Endothelial cell (in vitro differentiated cells): ENCODE measurements around the gene ZNF500. TPM values are rescaled to one million over a fixed set of nuclear protein-coding genes. Genes with fewer than 3 reads are reported as not detected.

Experiments used
- DNase-seq: peaks from one replicate; pipeline ENCODE4 v3.0.0; 2021; ENCODE audit warnings: low spot score
- H3K27ac Mint-ChIP-seq: one replicate; pipeline ENCODE4 v1.8.0; 2021; ENCODE audit warnings: mixed read lengths, inconsistent platforms; ENCODE audit not compliant: unreplicated experiment
- H3K27me3 Mint-ChIP-seq: one replicate; pipeline ENCODE4 v1.8.0; 2021; ENCODE audit warnings: mild to moderate bottlenecking, moderate library complexity, mixed read lengths, inconsistent platforms; ENCODE audit not compliant: unreplicated experiment
- H3K36me3 Mint-ChIP-seq: one replicate; pipeline ENCODE4 v1.8.0; 2021; ENCODE audit warnings: mild to moderate bottlenecking, low read depth, mixed read lengths, inconsistent platforms; ENCODE audit not compliant: unreplicated experiment
- H3K4me1 Mint-ChIP-seq: one replicate; pipeline ENCODE4 v1.8.0; 2021; ENCODE audit warnings: mild to moderate bottlenecking, mixed read lengths, inconsistent platforms; ENCODE audit not compliant: unreplicated experiment
- H3K4me3 Mint-ChIP-seq: one replicate; pipeline ENCODE4 v1.8.0; 2021; ENCODE audit warnings: mild to moderate bottlenecking, mixed read lengths, inconsistent platforms; ENCODE audit not compliant: unreplicated experiment
- H3K9me3 Mint-ChIP-seq: one replicate; pipeline ENCODE4 v1.8.0; 2021; ENCODE audit warnings: mixed read lengths, inconsistent platforms; ENCODE audit not compliant: unreplicated experiment
- total RNA-seq: library from RNA; stranded (reverse); fragmentation: NEBNext Ultra II Directional; extraction: Animal tissue kit (Norgen Biotek cat#: 25700); gene quantifications from one replicate; pipeline ENCODE4 v1.2.1, GENCODE V29; 2021; ENCODE audit not compliant: unreplicated experiment
- TF ChIP-seq, protein P1 (sequence below): fragments of 200-600 bp; sonication (generic); IDR thresholded peaks from one replicate; pipeline ENCODE4 v1.5.0; 2021; ENCODE audit warnings: antibody characterized with exemption; ENCODE audit not compliant: unreplicated experiment

The ZNF500 gene
- total RNA-seq, 1 donor from 2014 or later, result 32.8 TPM

- peaks cover 15% of the 10 kb centered on the region for H3K4me1 Mint-ChIP-seq
- peak overlapping the region; percentile 96 for H3K4me3 Mint-ChIP-seq
- peaks cover 31% of the 10 kb centered on the region for H3K36me3 Mint-ChIP-seq
- peaks cover 7% of the 10 kb centered on the region for H3K27me3 Mint-ChIP-seq
- DNase-seq, result peak; percentile 27
- no peaks in the 10 kb centered on the region for H3K9me3 Mint-ChIP-seq
- peak overlapping the region; percentile 93 for H3K27ac Mint-ChIP-seq
- TF ChIP-seq, protein P1, sequence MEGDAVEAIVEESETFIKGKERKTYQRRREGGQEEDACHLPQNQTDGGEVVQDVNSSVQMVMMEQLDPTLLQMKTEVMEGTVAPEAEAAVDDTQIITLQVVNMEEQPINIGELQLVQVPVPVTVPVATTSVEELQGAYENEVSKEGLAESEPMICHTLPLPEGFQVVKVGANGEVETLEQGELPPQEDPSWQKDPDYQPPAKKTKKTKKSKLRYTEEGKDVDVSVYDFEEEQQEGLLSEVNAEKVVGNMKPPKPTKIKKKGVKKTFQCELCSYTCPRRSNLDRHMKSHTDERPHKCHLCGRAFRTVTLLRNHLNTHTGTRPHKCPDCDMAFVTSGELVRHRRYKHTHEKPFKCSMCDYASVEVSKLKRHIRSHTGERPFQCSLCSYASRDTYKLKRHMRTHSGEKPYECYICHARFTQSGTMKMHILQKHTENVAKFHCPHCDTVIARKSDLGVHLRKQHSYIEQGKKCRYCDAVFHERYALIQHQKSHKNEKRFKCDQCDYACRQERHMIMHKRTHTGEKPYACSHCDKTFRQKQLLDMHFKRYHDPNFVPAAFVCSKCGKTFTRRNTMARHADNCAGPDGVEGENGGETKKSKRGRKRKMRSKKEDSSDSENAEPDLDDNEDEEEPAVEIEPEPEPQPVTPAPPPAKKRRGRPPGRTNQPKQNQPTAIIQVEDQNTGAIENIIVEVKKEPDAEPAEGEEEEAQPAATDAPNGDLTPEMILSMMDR, result no peak
Measured at GRCh38 chr16:4765511-4766474, 1.2 kb downstream of the ZNF500 start.

GRCh38 chr16:4763791-4764190 is 3.2 kb downstream of the ZNF500 start:
- Mint-ChIP-seq H3K9me3 (no peaks in the 10 kb centered on the region), H3K27me3 (peaks cover 10% of the 10 kb centered on the region), H3K4me3 (no peak overlapping the region), H3K36me3 (peaks cover 49% of the 10 kb centered on the region), H3K27ac (no peak overlapping the region), H3K4me1 (peaks cover 15% of the 10 kb centered on the region)
- TF ChIP-seq, protein P1, result no peak
- no peak for DNase-seq

DNA sequence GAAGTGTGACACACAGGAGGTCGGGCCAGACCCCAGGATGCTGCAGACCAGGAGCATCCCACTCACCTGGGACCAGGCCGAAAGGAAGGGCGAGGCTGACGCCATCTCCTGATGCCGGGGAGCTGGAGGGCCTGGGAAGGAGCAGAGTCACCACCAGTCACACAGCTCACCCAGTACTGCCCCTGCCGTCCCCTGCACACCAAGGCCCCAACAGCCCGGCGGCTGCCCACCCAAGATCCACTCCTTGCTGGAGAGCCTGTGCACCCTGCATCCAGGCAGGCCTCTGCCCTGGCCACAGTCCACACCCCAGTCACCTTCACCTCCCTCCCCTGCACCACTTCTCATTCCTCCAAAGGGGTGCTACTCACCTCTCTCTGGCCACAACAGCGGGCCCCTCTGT is 4.8 kb downstream of the ZNF500 start:
- Mint-ChIP-seq H3K27me3 (peaks cover 10% of the 10 kb centered on the region), H3K36me3 (peaks cover 58% of the 10 kb centered on the region), H3K9me3 (no peaks in the 10 kb centered on the region), H3K27ac (no peak overlapping the region), H3K4me1 (peaks cover 8% of the 10 kb centered on the region), H3K4me3 (no peak overlapping the region)
- DNase-seq, result no peak
- TF ChIP-seq, protein P1, result no peak

DNA sequence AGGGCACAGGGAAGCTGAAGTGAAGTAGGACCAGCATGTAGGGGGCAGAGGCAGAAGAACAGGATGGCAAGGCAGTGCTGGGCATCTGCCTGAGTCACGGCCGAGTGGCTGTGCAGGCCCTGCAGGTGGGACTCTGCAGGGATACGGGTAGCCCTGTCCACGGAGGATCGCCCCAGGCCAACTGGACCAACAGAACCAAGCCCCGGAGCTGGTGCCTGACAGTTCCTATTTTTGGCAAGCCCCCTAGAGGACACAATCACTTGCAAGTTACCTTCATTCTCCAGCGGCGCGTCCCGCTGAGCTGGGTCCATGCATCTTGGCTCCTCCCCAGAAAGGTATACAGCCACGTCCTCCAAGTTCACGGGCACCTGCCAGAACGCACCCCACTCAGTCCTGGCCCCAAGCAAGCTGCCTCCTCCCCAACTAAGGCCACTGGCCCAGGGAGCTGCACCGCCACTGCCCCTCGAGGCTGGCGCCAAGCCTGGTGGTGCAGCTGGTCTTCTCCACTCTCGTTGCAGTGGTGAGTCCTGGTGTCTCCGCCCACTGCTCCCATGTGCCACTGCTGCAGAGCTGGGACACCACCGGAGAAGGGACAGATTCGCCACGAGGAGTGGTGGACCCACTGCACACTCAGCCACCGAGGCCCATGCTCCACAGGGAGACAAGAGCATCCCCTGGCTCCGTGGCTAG is 6.6 kb downstream of the ZNF500 start:
- DNase-seq, result no peak
- Mint-ChIP-seq H3K4me3 (peak overlapping the region; percentile 83), H3K36me3 (peaks cover 65% of the 10 kb centered on the region), H3K4me1 (no peaks in the 10 kb centered on the region), H3K27me3 (peaks cover 6% of the 10 kb centered on the region), H3K9me3 (no peaks in the 10 kb centered on the region), H3K27ac (peak overlapping the region; percentile 50)
- TF ChIP-seq, protein P1, result peak; percentile 18
